ENCODE results near the gene CCDC91. TPM values are rescaled to one million over a fixed set of nuclear protein-coding genes. Genes with fewer than 3 reads are reported as not detected.
"Not testable (repeated sequence)": the region's sequence is repeated elsewhere in the genome, so short reads cannot be mapped to it uniquely, and the experiment has no call there.

CCDC91 gene
- polyA plus RNA-seq, 6 donors from 2014 or later: 49.6 to 82.9 (median 68.4) TPM

GRCh38 chr12:28327722-28328121, 137.5 kb downstream of the CCDC91 start:
- H3K27me3 Mint-ChIP-seq: no peaks in the 10 kb centered on the region
- DNase-seq (no peak), ATAC-seq (ENCODE audit: low read depth in 2 of 2) (no peak)
- H3K27ac Mint-ChIP-seq: no peak overlapping the region
- H3K9me3 Mint-ChIP-seq: peaks cover 0 to 10% (median 8%) of the 10 kb centered on the region in 7 donors
- no peaks in the 10 kb centered on the region for H3K4me1 Mint-ChIP-seq
- peaks cover 0 to 37% of the 10 kb centered on the region in 2 donors for H3K36me3 Mint-ChIP-seq
- H3K4me3 Mint-ChIP-seq: no peak overlapping the region

- Mint-ChIP-seq H3K27ac (no peak overlapping the region), H3K4me3 (no peak overlapping the region), H3K36me3 (peaks cover 0 to 37% of the 10 kb centered on the region in 2 donors), H3K9me3 (peaks cover 0 to 10% (median 8%) of the 10 kb centered on the region in 7 donors), H3K27me3 (no peaks in the 10 kb centered on the region), H3K4me1 (no peaks in the 10 kb centered on the region)
- DNase-seq (no peak), ATAC-seq (ENCODE audit: low read depth in 2 of 2) (no peak)
These were observed 138.7 kb downstream of the CCDC91 start for GRCh38 chr12:28328967-28329366.

GRCh38 chr12:28329727-28330126, 139.5 kb downstream of the CCDC91 start:
- peaks cover 0 to 37% of the 10 kb centered on the region in 2 donors for H3K36me3 Mint-ChIP-seq
- not testable (repeated sequence) for DNase-seq; H3K27me3 Mint-ChIP-seq; H3K27ac Mint-ChIP-seq; H3K4me1 Mint-ChIP-seq; ATAC-seq (ENCODE audit: low read depth in 2 of 2); H3K9me3 Mint-ChIP-seq; H3K4me3 Mint-ChIP-seq

DNA sequence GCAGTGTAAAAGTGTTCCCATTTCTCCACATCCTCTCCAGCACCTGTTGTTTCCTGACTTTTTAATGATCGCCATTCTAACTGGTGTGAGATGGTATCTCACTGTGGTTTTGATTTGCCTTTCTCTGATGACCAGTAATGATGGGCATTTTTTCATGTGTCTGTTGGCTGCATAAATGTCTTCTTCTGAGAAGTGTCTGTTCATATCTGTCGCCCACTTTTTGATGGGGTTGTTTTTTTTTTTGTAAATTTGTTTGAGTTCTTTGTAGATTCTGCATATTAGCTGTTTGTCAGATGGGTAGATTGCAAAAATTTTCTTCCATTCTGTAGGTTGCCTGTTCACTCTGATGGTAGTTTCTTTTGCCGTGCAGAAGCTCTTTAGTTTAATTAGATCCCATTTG, 140.0 kb downstream of the CCDC91 start:
- H3K27me3 Mint-ChIP-seq; DNase-seq; H3K27ac Mint-ChIP-seq; ATAC-seq (ENCODE audit: low read depth in 2 of 2); H3K9me3 Mint-ChIP-seq; H3K4me3 Mint-ChIP-seq; H3K4me1 Mint-ChIP-seq: not testable (repeated sequence)
- H3K36me3 Mint-ChIP-seq: peaks cover 0 to 37% of the 10 kb centered on the region in 2 donors

- ATAC-seq (ENCODE audit: low read depth in 2 of 2): no peak
- peaks cover 0 to 10% (median 8%) of the 10 kb centered on the region in 7 donors for H3K9me3 Mint-ChIP-seq
- H3K27ac Mint-ChIP-seq: no peak overlapping the region
- peaks cover 0 to 37% of the 10 kb centered on the region in 2 donors for H3K36me3 Mint-ChIP-seq
- H3K4me3 Mint-ChIP-seq: no peak overlapping the region
- no peaks in the 10 kb centered on the region for H3K27me3 Mint-ChIP-seq
- DNase-seq: no peak
- no peaks in the 10 kb centered on the region for H3K4me1 Mint-ChIP-seq
These were observed 140.9 kb downstream of the CCDC91 start for GRCh38 chr12:28331130-28331529.

DNA sequence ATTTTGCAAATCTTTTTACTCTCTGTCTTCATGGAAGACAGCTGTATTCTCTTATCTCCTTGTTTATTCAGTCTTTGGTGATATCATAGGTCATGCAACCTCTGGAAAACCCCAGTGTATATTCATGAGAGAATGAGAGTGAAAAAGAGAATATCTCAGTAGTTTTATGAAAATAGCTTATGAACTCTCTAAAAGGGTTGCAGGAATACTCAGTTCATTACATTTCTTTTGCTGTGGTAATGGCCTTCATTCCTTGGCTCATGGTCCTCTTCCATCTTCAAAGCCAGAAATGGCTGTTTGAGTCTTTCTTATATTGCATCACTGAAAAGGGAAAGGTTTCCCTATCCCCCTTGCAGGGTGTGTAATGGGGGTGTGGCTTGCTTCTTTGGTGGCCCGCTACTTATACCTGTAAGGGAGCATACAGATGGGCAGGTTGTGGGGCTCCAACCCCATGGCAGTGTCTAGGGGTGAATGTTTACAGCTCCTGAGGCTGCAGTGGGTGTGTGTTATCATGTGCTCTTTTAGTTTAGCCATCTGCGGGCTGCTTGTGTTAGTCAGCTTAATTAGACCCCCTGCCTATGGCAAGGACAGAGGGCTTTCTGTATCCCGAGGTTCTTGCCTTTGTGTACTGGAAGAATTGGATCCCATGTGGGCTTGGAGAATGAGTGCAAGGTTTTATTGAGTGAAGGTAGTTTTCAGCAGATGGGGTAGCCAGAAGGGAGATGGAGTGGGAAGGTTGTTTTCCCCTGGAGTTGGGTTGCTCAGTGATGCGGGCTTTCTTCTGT, 150.2 kb downstream of the CCDC91 start:
- no peak overlapping the region for H3K4me3 Mint-ChIP-seq
- ATAC-seq (ENCODE audit: low read depth in 2 of 2): no peak
- no peak for DNase-seq
- no peaks in the 10 kb centered on the region for H3K9me3 Mint-ChIP-seq
- H3K4me1 Mint-ChIP-seq: peaks cover 0 to 6% (median 4%) of the 10 kb centered on the region in 3 donors
- H3K27ac Mint-ChIP-seq: peak overlapping the region in 1 of 6 donors; percentile 43
- H3K27me3 Mint-ChIP-seq: no peaks in the 10 kb centered on the region
- peaks cover 15 to 20% of the 10 kb centered on the region in 2 donors for H3K36me3 Mint-ChIP-seq

DNA sequence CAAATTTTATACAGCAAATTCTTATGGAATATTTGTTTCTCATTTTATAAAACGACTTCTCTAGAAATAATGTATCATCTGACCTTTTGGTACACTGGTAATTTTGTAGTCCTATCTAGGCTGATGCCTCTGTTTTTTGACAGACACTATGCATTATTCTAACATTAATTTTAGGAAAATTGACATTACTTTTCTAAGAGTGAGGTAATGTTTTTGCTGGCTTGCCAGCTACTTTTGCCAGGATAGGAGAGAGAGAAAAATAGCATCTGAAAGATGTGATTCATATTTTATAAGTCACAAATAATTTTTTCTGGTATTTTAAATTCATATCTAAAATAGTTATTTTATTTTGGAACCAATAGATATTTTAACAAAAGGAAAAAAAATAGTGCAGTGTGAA, 153.5 kb downstream of the CCDC91 start:
- no peaks in the 10 kb centered on the region for H3K27me3 Mint-ChIP-seq
- peaks cover 0 to 6% (median 4%) of the 10 kb centered on the region in 3 donors for H3K4me1 Mint-ChIP-seq
- peaks cover 15 to 24% of the 10 kb centered on the region in 2 donors for H3K36me3 Mint-ChIP-seq
- H3K4me3 Mint-ChIP-seq: no peak overlapping the region
- no peak for DNase-seq
- ATAC-seq (ENCODE audit: low read depth in 2 of 2): no peak
- no peak overlapping the region for H3K27ac Mint-ChIP-seq
- peaks cover 0 to 3% (median 0%) of the 10 kb centered on the region in 7 donors for H3K9me3 Mint-ChIP-seq

DNA sequence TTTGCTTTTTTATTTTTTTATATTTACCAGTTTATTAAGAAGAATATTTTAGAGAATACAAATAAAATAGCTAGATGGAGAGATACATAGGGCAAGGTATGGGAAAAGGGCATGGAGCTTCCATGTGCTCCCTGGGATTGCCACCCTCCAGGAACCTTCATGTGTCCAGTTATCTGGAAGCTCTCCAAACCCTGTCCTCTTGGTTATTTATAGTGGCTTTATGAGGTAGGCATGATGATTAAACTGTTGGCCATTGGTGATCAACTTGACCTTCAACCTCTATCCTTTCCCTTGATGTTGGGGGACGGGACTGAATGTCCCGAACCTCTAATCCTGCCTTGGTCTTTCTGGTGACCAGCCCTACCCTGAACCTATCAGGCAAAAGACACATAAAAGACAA, 156.3 kb downstream of the CCDC91 start:
- ATAC-seq (ENCODE audit: low read depth in 2 of 2) (no peak), DNase-seq (no peak)
- Mint-ChIP-seq H3K4me1 (peaks cover 0 to 6% (median 5%) of the 10 kb centered on the region in 3 donors), H3K4me3 (peak overlapping the region in 2 of 8 donors; percentile 3 to 14), H3K9me3 (peaks cover 0 to 5% (median 2%) of the 10 kb centered on the region in 7 donors), H3K27me3 (no peaks in the 10 kb centered on the region), H3K27ac (no peak overlapping the region), H3K36me3 (peaks cover 20 to 30% of the 10 kb centered on the region in 2 donors)

- H3K36me3 Mint-ChIP-seq: peaks cover 31 to 54% of the 10 kb centered on the region in 2 donors
These were observed 158.9 kb downstream of the CCDC91 start for GRCh38 chr12:28349196-28349595.

GRCh38 chr12:28350502-28350901, 160.2 kb downstream of the CCDC91 start:
- Mint-ChIP-seq H3K9me3 (peaks cover 3 to 19% (median 5%) of the 10 kb centered on the region in 7 donors), H3K4me3 (no peak overlapping the region), H3K4me1 (peaks cover 4 to 5% (median 4%) of the 10 kb centered on the region in 3 donors), H3K36me3 (peaks cover 37 to 57% of the 10 kb centered on the region in 2 donors), H3K27ac (no peak overlapping the region), H3K27me3 (no peaks in the 10 kb centered on the region)
- no peak for DNase-seq
- ATAC-seq (ENCODE audit: low read depth in 2 of 2): no peak

More at GRCh38 chr12:28349196-28349595, 158.9 kb downstream of the CCDC91 start:
- ATAC-seq (ENCODE audit: low read depth in 2 of 2) (no peak), DNase-seq (no peak)
- H3K27me3 Mint-ChIP-seq: no peaks in the 10 kb centered on the region
- peaks cover 3 to 19% (median 4%) of the 10 kb centered on the region in 7 donors for H3K9me3 Mint-ChIP-seq
- H3K4me1 Mint-ChIP-seq: peaks cover 0 to 5% (median 3%) of the 10 kb centered on the region in 3 donors
- H3K4me3 Mint-ChIP-seq: no peak overlapping the region
- H3K27ac Mint-ChIP-seq: no peak overlapping the region

DNA sequence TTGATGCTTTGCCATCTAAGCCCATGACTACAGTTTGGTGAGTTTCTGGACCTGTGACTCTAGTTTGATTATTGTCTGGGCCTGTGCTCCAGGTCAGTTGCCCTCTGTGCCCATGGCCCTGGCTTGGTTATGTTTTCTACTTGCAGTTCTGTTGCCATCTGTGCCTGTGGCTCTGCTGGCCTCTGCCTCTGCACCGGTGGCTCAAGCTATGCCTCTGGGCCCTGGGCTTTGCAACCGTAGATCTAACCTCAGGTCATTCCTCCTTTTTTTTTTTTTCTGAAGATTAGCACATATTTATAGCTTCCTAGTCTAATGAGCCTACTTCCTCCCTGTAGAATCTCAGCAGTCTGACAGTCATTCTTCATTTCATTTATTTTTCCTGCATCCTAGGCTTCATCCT, 161.2 kb downstream of the CCDC91 start:
- H3K27me3 Mint-ChIP-seq: no peaks in the 10 kb centered on the region
- peaks cover 9 to 13% (median 9%) of the 10 kb centered on the region in 3 donors for H3K4me1 Mint-ChIP-seq
- ATAC-seq (ENCODE audit: low read depth in 2 of 2): no peak
- peaks cover 46 to 64% of the 10 kb centered on the region in 2 donors for H3K36me3 Mint-ChIP-seq
- H3K27ac Mint-ChIP-seq: no peak overlapping the region
- DNase-seq: no peak
- no peak overlapping the region for H3K4me3 Mint-ChIP-seq
- peaks cover 3 to 19% (median 5%) of the 10 kb centered on the region in 7 donors for H3K9me3 Mint-ChIP-seq

GRCh38 chr12:28355161-28355560, 164.9 kb downstream of the CCDC91 start:
- Mint-ChIP-seq H3K4me1 (peaks cover 10 to 20% (median 19%) of the 10 kb centered on the region in 3 donors), H3K27ac (peak overlapping the region in 3 of 6 donors; percentile 2 to 33 (median 17)), H3K4me3 (no peak overlapping the region), H3K9me3 (peaks cover 2 to 16% (median 4%) of the 10 kb centered on the region in 7 donors), H3K36me3 (peaks cover 48 to 52% of the 10 kb centered on the region in 2 donors), H3K27me3 (no peaks in the 10 kb centered on the region)
- ATAC-seq (ENCODE audit: low read depth in 2 of 2) (no peak), DNase-seq (no peak)

DNA sequence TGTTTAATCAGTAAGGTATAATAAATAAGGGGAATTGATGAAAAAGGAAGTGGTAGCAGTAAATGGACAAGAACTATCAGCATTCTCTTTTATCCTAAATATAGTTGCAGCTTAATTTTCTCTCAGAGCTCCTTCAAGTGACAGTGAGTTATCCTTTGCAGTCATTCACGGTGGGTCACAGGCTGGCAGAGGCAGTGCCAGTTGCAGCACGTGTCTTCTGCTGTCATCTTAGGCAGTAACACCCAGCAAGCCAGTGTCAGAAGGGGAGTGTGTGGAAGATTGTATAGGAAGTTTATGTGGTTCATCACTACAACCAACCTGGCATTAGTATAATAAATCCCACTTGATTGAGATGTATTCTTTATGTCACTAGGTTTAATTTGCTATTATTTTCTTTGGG, 170.0 kb downstream of the CCDC91 start:
- no peaks in the 10 kb centered on the region for H3K27me3 Mint-ChIP-seq
- no peak overlapping the region for H3K27ac Mint-ChIP-seq

GRCh38 chr12:28367326-28367725, 177.1 kb downstream of the CCDC91 start:
- H3K4me1 Mint-ChIP-seq: no peaks in the 10 kb centered on the region
- no peaks in the 10 kb centered on the region for H3K27me3 Mint-ChIP-seq
- ATAC-seq (ENCODE audit: low read depth in 2 of 2) (no peak), DNase-seq (no peak)
- H3K4me3 Mint-ChIP-seq: peak overlapping the region in 1 of 8 donors; percentile 65
- H3K9me3 Mint-ChIP-seq: peaks cover 26 to 61% (median 51%) of the 10 kb centered on the region in 7 donors
- peaks cover 55 to 73% of the 10 kb centered on the region in 2 donors for H3K36me3 Mint-ChIP-seq
- no peak overlapping the region for H3K27ac Mint-ChIP-seq

More for the DNA sequence above, 170.0 kb downstream of the CCDC91 start:
- Mint-ChIP-seq H3K9me3 (no peaks in the 10 kb centered on the region), H3K4me1 (peaks cover 6 to 18% (median 17%) of the 10 kb centered on the region in 3 donors), H3K4me3 (no peak overlapping the region), H3K36me3 (peaks cover 17 to 26% of the 10 kb centered on the region in 2 donors)
- ATAC-seq (ENCODE audit: low read depth in 2 of 2): no peak
- DNase-seq: no peak

Data from naive B cell (primary cell).